ENCODE results near the gene GSC2.

The GSC2 gene

DNA sequence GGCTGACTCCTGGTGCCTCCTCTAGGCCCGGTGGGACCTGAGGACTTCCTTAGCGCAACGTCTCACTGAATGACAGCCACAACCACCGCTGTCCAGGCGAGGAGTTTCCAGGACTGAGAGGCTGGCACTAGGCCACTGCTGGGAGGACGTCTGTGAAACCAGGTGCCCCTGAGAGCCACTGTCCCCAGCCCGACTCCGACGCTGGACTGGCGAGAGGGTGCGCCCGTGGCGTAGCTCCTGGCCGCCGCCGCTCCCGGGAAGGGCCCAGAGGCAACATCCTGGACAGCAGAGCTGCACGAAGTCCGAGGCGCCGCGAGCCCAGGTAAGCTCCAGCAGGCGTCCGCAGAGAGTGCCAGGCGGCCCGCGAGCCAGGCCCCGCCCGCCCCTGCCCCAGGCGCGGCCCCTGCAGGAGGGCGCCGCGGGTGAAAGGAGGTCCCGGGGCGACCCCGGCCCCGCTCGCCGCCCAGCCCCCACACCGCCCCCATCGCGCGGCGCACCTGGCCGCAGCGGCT, 28.4 kb downstream of the GSC2 start:
- no peak for TF ChIP-seq CTCF (IDR thresholded peaks at IDR 0.05; ENCODE audit: unreplicated experiment in 3 of 3)
- H3K4me1 Mint-ChIP-seq, result peaks cover 44% of the 10 kb centered on the region
- no peaks in the 10 kb centered on the region for H3K9me3 Mint-ChIP-seq
- peak overlapping the region; percentile 88 to 94 (median 89) for H3K4me3 Mint-ChIP-seq
- peaks cover 6% of the 10 kb centered on the region for H3K27me3 Mint-ChIP-seq (ENCODE audit: low read depth)
- H3K36me3 Mint-ChIP-seq (ENCODE audit: low read depth), result no peaks in the 10 kb centered on the region
- peak overlapping the region; percentile 64 to 91 (median 82) for H3K27ac Mint-ChIP-seq

DNA sequence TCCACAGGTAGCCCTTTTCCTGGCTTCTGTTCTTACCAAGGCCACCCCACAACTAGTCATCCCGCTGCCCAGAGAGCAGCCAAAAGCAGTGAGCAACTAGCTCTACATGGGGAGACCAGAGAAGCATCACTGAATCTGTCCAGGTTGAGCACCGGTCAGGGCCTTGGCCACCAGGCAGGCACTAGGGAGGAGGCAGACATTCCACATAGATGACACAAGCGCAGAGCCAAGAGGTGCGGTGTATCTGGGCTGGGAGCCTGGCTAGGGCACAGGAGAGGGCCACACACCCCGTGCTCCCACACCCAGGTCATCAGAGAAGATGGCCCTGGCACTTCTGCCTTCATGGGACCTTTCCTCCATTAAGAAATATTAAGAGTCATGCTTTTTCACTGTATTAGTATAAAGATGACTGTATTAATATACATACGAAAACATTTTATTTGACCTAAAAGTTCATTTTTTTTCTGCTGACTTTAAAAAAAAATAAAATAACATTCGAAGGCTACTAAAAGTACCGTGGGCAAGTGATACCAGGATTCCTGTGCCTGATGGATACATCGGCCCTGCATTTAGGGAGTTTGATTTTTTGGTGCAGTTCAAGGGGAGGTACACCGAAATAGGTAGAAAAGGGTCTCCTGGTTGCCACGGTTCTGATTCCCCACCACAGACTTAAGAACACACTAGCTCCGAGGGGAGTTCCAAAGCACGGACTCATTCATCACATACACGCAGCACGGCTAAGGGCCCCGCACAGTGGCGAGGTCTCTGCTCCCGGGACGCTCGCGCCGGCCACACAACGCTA, 29.1 kb downstream of the GSC2 start:
- H3K4me3 Mint-ChIP-seq, result peak overlapping the region; percentile 88 to 94 (median 89)
- H3K4me1 Mint-ChIP-seq, result peaks cover 50% of the 10 kb centered on the region
- no peaks in the 10 kb centered on the region for H3K36me3 Mint-ChIP-seq (ENCODE audit: low read depth)
- no peak for TF ChIP-seq CTCF (IDR thresholded peaks at IDR 0.05; ENCODE audit: unreplicated experiment in 3 of 3)
- peak overlapping the region; percentile 64 to 91 (median 82) for H3K27ac Mint-ChIP-seq
- peaks cover 6% of the 10 kb centered on the region for H3K27me3 Mint-ChIP-seq (ENCODE audit: low read depth)
- no peaks in the 10 kb centered on the region for H3K9me3 Mint-ChIP-seq

GRCh38 chr22:19119949-19120348, 30.1 kb downstream of the GSC2 start:
- H3K4me1 Mint-ChIP-seq, result peaks cover 61% of the 10 kb centered on the region
- H3K9me3 Mint-ChIP-seq, result no peaks in the 10 kb centered on the region
- H3K27me3 Mint-ChIP-seq (ENCODE audit: low read depth), result peaks cover 6% of the 10 kb centered on the region
- peak overlapping the region; percentile 88 to 94 (median 89) for H3K4me3 Mint-ChIP-seq
- no peak for TF ChIP-seq CTCF (IDR thresholded peaks at IDR 0.05; ENCODE audit: unreplicated experiment in 3 of 3)
- peaks cover 7% of the 10 kb centered on the region for H3K36me3 Mint-ChIP-seq (ENCODE audit: low read depth)
- no peak overlapping the region for H3K27ac Mint-ChIP-seq

- H3K9me3 Mint-ChIP-seq, result no peaks in the 10 kb centered on the region
- H3K4me3 Mint-ChIP-seq, result peak overlapping the region in 2 of 3 experiments; percentile 89 to 94
- peak overlapping the region in 1 of 3 experiments; percentile 52 for H3K27ac Mint-ChIP-seq
- peaks cover 6% of the 10 kb centered on the region for H3K27me3 Mint-ChIP-seq (ENCODE audit: low read depth)
- no peak for TF ChIP-seq CTCF (IDR thresholded peaks at IDR 0.05; ENCODE audit: unreplicated experiment in 3 of 3)
- peaks cover 66% of the 10 kb centered on the region for H3K4me1 Mint-ChIP-seq
- H3K36me3 Mint-ChIP-seq (ENCODE audit: low read depth), result peaks cover 7% of the 10 kb centered on the region
These were observed 31.7 kb downstream of the GSC2 start for GRCh38 chr22:19118329-19118880.

- no peaks in the 10 kb centered on the region for H3K9me3 Mint-ChIP-seq
- H3K4me1 Mint-ChIP-seq, result peaks cover 65% of the 10 kb centered on the region
- H3K4me3 Mint-ChIP-seq, result peak overlapping the region in 1 of 3 experiments; percentile 53
- H3K36me3 Mint-ChIP-seq (ENCODE audit: low read depth), result peaks cover 7% of the 10 kb centered on the region
- no peak for TF ChIP-seq CTCF (IDR thresholded peaks at IDR 0.05; ENCODE audit: unreplicated experiment in 3 of 3)
- H3K27me3 Mint-ChIP-seq (ENCODE audit: low read depth), result no peaks in the 10 kb centered on the region
- no peak overlapping the region for H3K27ac Mint-ChIP-seq
These were observed 33.0 kb downstream of the GSC2 start for GRCh38 chr22:19117111-19117512.
